Subcutaneous abdominal adipose tissue (tissue), 5 donors: ENCODE results near the gene RASA3.
"Not testable (repeated sequence)": the region's sequence is repeated elsewhere in the genome, so short reads cannot be mapped to it uniquely, and the experiment has no call there.

Experiments used
- H3K27ac ChIP-seq: one replicate; pipeline ENCODE4 v1.7.0; 2013; ENCODE audit warnings: low read depth, mild to moderate bottlenecking, inconsistent platforms, low read length, moderate library complexity
- H3K27me3 ChIP-seq, 5 donors: one replicate each; pipeline ENCODE4 v1.7.0; 2013; ENCODE audit warnings: low read length in 5 of 5, inconsistent platforms in 1 of 5; ENCODE audit not compliant: control insufficient read depth in 5 of 5, insufficient read depth in 4 of 5
- H3K36me3 ChIP-seq, 5 donors: one replicate each; pipeline ENCODE4 v1.7.0; 2013; ENCODE audit warnings: low read length in 5 of 5; ENCODE audit not compliant: control insufficient read depth in 5 of 5, insufficient read depth in 5 of 5
- H3K4me1 ChIP-seq, 5 donors: one replicate each; pipeline ENCODE4 v1.7.0; 2013; ENCODE audit warnings: low read length in 5 of 5, mild to moderate bottlenecking in 3 of 5, moderate library complexity in 1 of 5; ENCODE audit not compliant: control insufficient read depth in 5 of 5, insufficient read depth in 5 of 5
- H3K4me3 ChIP-seq, 5 donors: one replicate each; pipeline ENCODE4 v1.7.0; 2013; ENCODE audit warnings: low read length in 5 of 5, low read depth in 1 of 5
- H3K9ac ChIP-seq, 5 donors: one replicate each; pipeline ENCODE4 v1.7.0; 2013; ENCODE audit warnings: low read length in 5 of 5, mild to moderate bottlenecking in 4 of 5, moderate library complexity in 3 of 5
- H3K9me3 ChIP-seq, 5 donors: one replicate each; pipeline ENCODE4 v1.7.0; 2013; ENCODE audit warnings: low read length in 5 of 5; ENCODE audit not compliant: control insufficient read depth in 5 of 5
- donor health status: healthy.
- donor health status: healthy.
- donor health status: healthy.
- donor health status: healthy.
- donor health status: healthy.

The RASA3 gene

GRCh38 chr13:114128348-114128623 is 4.1 kb downstream of the RASA3 start:
- Histone ChIP-seq H3K36me3 (peaks cover 0 to 6% (median 0%) of the 10 kb centered on the region in 5 donors), H3K4me3 (peak overlapping the region in 4 of 5 donors; percentile 4 to 49 (median 42)), H3K27ac (peak overlapping the region; percentile 72), H3K27me3 (no peaks in the 10 kb centered on the region), H3K9me3 (no peaks in the 10 kb centered on the region), H3K4me1 (peaks cover 10 to 77% (median 53%) of the 10 kb centered on the region in 5 donors), H3K9ac (peak overlapping the region in 4 of 5 donors; percentile 13 to 70 (median 56))

GRCh38 chr13:114127473-114128347 is 4.7 kb downstream of the RASA3 start:
- Histone ChIP-seq H3K27ac (peak overlapping the region; percentile 72), H3K9ac (peak overlapping the region in 4 of 5 donors; percentile 13 to 70 (median 56)), H3K4me1 (peaks cover 10 to 81% (median 59%) of the 10 kb centered on the region in 5 donors), H3K4me3 (peak overlapping the region in 1 of 5 donors; percentile 49), H3K9me3 (no peaks in the 10 kb centered on the region), H3K36me3 (peaks cover 0 to 6% (median 0%) of the 10 kb centered on the region in 5 donors), H3K27me3 (no peaks in the 10 kb centered on the region)

GRCh38 chr13:114126789-114127472 is 5.5 kb downstream of the RASA3 start:
- peaks cover 10 to 87% (median 66%) of the 10 kb centered on the region in 5 donors for H3K4me1 ChIP-seq
- H3K36me3 ChIP-seq = peaks cover 0 to 6% (median 0%) of the 10 kb centered on the region in 5 donors
- H3K27ac ChIP-seq = no peak overlapping the region
- H3K27me3 ChIP-seq = no peaks in the 10 kb centered on the region
- H3K9ac ChIP-seq = peak overlapping the region in 1 of 5 donors; percentile 49
- no peak overlapping the region for H3K4me3 ChIP-seq
- no peaks in the 10 kb centered on the region for H3K9me3 ChIP-seq

- H3K4me1 ChIP-seq = peaks cover 10 to 87% (median 66%) of the 10 kb centered on the region in 5 donors
These were observed 6.3 kb downstream of the RASA3 start for GRCh38 chr13:114126086-114126485.

GRCh38 chr13:114125589-114125988 is 6.8 kb downstream of the RASA3 start:
- Histone ChIP-seq H3K27me3 (no peaks in the 10 kb centered on the region), H3K36me3 (peaks cover 0 to 6% (median 0%) of the 10 kb centered on the region in 5 donors), H3K27ac (no peak overlapping the region), H3K9me3 (no peaks in the 10 kb centered on the region), H3K9ac (no peak overlapping the region), H3K4me3 (no peak overlapping the region), H3K4me1 (peaks cover 10 to 87% (median 64%) of the 10 kb centered on the region in 5 donors)

More at GRCh38 chr13:114126086-114126485, 6.3 kb downstream of the RASA3 start:
- not testable (repeated sequence) for H3K27me3 ChIP-seq, H3K36me3 ChIP-seq, H3K9me3 ChIP-seq, H3K27ac ChIP-seq, H3K4me3 ChIP-seq, H3K9ac ChIP-seq

- H3K4me1 ChIP-seq = peaks cover 4 to 82% (median 59%) of the 10 kb centered on the region in 5 donors
These were observed 7.5 kb downstream of the RASA3 start for GRCh38 chr13:114124921-114125320.

GRCh38 chr13:114124431-114124830 is 8.0 kb downstream of the RASA3 start:
- Histone ChIP-seq H3K9me3 (no peaks in the 10 kb centered on the region), H3K4me1 (peaks cover 3 to 77% (median 54%) of the 10 kb centered on the region in 5 donors), H3K4me3 (no peak overlapping the region), H3K9ac (no peak overlapping the region), H3K36me3 (peaks cover 0 to 6% (median 0%) of the 10 kb centered on the region in 5 donors), H3K27ac (no peak overlapping the region), H3K27me3 (no peaks in the 10 kb centered on the region)

More at GRCh38 chr13:114124921-114125320, 7.5 kb downstream of the RASA3 start:
- Histone ChIP-seq H3K27ac (no peak overlapping the region), H3K27me3 (no peaks in the 10 kb centered on the region), H3K9me3 (no peaks in the 10 kb centered on the region), H3K4me3 (no peak overlapping the region), H3K36me3 (peaks cover 0 to 6% (median 0%) of the 10 kb centered on the region in 5 donors), H3K9ac (no peak overlapping the region)

- no peak overlapping the region for H3K9ac ChIP-seq
- no peak overlapping the region for H3K27ac ChIP-seq
- H3K4me1 ChIP-seq = peaks cover 0 to 75% (median 53%) of the 10 kb centered on the region in 5 donors
- peaks cover 0 to 6% (median 0%) of the 10 kb centered on the region in 5 donors for H3K36me3 ChIP-seq
- no peak overlapping the region for H3K4me3 ChIP-seq
- no peaks in the 10 kb centered on the region for H3K9me3 ChIP-seq
- no peaks in the 10 kb centered on the region for H3K27me3 ChIP-seq
These were observed 8.5 kb downstream of the RASA3 start for GRCh38 chr13:114123876-114124275.

- peaks cover 0 to 74% (median 53%) of the 10 kb centered on the region in 5 donors for H3K4me1 ChIP-seq
- H3K4me3 ChIP-seq = no peak overlapping the region
- H3K27me3 ChIP-seq = no peaks in the 10 kb centered on the region
- peaks cover 0 to 6% (median 0%) of the 10 kb centered on the region in 5 donors for H3K36me3 ChIP-seq
- H3K9ac ChIP-seq = no peak overlapping the region
- no peaks in the 10 kb centered on the region for H3K9me3 ChIP-seq
- H3K27ac ChIP-seq = no peak overlapping the region
These were observed 9.0 kb downstream of the RASA3 start for GRCh38 chr13:114123448-114123847.
